ENCODE data around the gene PROC.

DNA sequence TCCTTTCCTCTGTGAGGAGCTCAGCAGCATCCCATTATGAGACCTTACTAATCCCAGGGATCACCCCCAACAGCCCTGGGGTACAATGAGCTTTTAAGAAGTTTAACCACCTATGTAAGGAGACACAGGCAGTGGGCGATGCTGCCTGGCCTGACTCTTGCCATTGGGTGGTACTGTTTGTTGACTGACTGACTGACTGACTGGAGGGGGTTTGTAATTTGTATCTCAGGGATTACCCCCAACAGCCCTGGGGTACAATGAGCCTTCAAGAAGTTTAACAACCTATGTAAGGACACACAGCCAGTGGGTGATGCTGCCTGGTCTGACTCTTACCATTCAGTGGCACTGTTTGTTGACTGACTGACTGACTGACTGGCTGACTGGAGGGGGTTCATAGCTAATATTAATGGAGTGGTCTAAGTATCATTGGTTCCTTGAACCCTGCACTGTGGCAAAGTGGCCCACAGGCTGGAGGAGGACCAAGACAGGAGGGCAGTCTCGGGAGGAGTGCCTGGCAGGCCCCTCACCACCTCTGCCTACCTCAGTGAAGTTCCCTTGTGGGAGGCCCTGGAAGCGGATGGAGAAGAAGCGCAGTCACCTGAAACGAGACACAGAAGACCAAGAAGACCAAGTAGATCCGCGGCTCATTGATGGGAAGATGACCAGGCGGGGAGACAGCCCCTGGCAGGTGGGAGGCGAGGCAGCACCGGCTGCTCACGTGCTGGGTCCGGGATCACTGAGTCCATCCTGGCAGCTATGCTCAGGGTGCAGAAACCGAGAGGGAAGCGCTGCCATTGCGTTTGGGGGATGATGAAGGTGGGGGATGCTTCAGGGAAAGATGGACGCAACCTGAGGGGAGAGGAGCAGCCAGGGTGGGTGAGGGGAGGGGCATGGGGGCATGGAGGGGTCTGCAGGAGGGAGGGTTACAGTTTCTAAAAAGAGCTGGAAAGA, 7.6 kb downstream of the PROC start:
- TF ChIP-seq, protein P1, sequence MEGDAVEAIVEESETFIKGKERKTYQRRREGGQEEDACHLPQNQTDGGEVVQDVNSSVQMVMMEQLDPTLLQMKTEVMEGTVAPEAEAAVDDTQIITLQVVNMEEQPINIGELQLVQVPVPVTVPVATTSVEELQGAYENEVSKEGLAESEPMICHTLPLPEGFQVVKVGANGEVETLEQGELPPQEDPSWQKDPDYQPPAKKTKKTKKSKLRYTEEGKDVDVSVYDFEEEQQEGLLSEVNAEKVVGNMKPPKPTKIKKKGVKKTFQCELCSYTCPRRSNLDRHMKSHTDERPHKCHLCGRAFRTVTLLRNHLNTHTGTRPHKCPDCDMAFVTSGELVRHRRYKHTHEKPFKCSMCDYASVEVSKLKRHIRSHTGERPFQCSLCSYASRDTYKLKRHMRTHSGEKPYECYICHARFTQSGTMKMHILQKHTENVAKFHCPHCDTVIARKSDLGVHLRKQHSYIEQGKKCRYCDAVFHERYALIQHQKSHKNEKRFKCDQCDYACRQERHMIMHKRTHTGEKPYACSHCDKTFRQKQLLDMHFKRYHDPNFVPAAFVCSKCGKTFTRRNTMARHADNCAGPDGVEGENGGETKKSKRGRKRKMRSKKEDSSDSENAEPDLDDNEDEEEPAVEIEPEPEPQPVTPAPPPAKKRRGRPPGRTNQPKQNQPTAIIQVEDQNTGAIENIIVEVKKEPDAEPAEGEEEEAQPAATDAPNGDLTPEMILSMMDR (conservative IDR thresholded peaks at IDR 0.05 in 1 of 2, IDR thresholded peaks at IDR 0.05 in 1 of 2; ENCODE audit: low read depth in 1 of 2, low read length in 2 of 2) = no peak
- TF ChIP-seq EZH2 (IDR thresholded peaks at IDR 0.05; ENCODE audit: low read length, missing control alignments) = no peak
